ENCODE results near the gene ANO10. TPM values are rescaled to one million over a fixed set of nuclear protein-coding genes. Genes with fewer than 3 reads are reported as not detected.

The ANO10 gene
- polyA plus RNA-seq, 1 donor = 15.4 TPM

DNA sequence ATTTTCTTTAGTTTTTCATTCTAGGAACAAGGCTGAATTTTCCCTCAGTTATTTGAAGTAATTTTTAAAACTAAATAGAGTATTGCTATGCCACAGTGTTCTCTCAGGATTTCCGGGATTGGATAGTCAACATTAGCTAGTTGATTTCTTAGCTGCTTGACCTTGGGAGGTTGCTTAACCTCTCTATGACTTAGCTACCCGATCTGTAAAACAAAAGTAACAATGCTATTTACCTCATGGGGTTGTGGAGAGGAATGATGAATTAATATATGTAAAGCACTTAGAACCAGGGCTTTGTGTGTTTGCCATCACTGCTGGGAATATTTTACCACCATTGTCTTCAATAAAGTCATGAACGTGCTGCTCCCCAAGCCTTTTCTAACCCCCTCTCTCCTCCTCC lies 278.0 kb downstream of the ANO10 start:
- DNase-seq = no peak

DNA sequence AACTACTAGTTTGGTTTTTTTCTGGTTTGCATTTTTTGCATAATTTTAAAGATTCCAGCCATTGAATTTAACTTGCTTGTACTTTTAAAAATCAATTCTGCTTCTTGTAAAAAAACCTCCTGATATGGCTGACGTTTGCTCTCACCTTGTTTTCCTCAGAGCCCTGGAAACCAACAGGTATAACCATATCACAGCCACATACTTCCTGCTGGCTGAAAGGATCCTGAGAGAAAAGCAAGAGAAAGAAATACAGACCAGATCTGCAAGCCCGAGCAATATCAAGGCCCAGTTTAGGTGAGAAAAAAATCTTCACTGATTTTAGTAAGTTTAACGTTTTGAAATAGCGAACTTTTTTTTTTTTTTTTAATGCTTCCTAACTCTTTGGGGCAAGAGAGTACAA lies 278.6 kb downstream of the ANO10 start:
- no peak for DNase-seq

DNA sequence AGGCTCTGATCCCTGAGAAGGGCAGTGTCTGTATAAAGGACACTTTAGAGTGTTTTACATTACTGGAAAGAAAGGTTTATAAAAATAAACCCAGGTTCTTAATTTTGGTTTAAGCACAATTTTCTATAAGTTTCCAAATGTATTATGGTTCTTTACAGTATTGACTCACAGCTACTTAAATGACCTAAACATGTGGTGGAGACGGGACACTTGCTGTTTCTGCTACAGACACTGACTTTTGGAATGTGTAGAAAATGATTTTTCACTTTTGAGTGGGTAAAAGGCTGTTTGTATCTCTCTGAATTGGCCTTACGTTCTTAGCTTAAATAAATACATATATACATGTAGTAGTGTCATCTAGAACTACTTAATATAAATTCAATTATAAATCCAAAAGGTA lies 280.0 kb downstream of the ANO10 start:
- DNase-seq = no peak

DNA sequence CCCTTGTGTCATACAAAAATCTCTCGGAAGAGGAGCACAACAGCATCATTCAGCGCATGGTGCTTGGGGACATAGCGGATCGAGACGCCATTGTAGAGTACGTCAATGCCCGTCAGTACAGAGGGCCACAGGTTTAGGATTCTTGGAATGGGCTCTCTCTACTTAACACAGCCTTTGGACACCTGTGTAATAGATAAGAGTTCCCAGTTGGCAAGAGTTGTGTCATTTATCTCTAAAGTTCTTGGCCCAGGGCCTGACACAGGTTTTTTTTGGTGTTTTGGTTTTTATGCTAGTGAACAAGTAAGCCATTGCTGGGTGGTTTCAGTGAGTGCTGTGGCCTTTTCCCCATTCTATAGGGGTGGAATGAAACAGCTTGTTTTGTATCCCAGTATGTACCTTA lies 281.4 kb downstream of the ANO10 start:
- DNase-seq = no peak

DNA sequence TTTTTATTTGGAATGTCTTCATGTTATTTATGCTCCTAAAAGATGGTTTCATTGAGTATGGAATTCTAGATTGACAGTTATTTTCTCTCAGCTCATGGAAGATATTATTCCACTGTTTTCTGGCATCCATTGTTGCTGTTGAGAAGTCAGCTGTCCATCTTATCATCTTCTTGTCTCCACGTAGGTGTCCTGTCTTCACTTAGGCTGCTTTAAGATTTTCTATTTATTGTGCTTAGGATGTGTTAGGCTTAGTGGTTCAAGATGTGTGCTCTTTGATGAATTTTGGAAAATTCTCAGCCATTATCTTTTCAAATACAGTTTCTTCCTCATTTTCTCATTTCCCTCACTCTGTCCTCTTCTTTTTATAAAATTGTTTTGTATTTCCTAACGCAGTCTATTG lies 283.5 kb downstream of the ANO10 start:
- no peak for DNase-seq

DNA sequence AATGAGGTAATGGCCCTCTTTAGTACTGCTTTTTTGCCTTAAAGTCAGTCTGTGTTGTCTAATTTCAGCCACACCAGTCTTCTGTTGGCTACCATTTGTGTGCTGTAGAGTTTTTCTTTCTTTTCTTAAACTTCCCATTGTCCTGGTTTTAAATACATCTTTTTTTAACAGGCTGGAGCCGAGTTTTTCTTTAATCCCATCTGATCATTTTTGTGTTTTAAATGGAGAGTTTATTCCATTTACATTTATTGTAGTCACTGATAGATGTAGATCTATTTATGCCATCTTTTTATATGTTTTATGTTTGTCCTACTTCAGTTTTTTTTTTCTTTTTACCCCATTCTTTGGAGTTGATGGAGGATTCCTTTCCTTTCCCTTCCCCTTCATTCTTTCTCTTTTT lies 286.0 kb downstream of the ANO10 start:
- DNase-seq = no peak

DNA sequence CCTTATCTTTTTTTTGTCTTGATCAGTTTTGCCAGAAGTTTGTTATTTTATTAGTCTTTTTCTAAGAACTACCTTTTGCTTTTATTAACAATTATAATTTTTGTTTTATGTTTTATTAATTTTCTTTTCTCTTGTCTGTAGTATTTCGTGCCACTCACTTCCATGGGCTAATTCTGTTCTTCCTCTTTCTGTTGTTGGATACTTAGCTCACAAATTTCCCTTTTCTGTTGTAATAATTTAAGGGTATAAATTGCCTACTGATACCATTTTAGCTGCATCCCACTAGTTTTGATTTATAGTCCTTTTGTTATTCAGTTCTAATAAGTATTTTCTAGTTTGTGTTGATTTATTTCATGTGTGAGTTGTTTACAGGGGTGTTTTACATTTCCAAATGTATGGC lies 286.8 kb downstream of the ANO10 start:
- DNase-seq = no peak

DNA sequence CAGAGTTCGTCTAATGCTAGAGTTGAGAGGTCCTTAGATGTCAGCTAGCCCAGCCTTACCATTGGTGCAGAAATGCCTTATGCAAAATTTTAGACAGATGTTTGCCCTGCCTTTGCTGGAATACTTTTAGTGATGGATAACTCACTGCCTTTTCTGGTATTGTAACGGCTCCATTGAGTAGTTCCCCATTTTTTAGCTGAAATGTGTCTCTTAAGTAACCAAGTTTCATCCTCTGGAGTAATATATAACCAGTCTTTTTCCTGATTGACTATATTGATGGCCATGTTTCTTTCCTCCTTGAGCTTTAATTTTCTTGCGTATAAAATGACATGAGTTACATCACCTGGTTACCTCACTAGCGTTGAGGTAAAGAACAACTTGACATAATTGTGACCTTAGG lies 290.4 kb downstream of the ANO10 start:
- DNase-seq = no peak

DNA sequence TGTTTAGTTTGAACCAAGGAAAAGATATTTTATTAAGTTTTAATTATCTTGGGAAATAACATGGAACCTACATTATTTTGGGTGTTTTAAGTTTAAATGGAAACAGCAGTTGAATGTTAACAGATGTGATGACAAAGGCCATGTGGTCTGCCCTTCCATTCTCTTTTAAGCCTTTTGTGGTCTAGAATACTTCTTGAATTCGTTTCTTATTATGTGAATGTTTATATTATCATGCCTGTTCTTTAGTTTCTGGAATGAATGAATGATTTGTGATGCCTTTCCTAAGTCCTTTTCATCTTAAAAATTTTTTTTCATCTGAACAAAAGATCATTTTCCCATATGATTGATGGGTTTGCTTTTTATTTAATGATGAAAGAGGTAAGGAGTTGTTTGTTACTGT lies 290.8 kb downstream of the ANO10 start:
- no peak for DNase-seq

DNA sequence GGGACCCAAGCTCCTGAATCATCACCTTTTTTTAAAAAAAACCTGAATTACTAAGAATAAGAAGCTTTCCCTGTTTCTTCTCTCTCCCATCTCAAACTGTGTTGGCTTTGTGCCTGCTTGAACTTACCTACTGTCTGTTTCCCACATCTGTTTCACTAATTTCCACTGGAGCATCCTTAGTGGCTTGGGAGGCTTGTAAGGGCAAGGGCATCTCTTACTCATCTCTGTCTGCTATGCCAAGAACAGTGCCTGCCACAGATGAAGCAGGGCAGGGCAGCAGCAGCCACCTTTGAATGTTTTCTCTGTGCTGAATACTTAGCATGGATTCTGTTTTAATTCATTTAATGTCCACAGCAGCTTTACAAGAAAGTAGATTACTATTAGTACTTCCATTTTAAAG lies 293.2 kb downstream of the ANO10 start:
- no peak for DNase-seq

DNA sequence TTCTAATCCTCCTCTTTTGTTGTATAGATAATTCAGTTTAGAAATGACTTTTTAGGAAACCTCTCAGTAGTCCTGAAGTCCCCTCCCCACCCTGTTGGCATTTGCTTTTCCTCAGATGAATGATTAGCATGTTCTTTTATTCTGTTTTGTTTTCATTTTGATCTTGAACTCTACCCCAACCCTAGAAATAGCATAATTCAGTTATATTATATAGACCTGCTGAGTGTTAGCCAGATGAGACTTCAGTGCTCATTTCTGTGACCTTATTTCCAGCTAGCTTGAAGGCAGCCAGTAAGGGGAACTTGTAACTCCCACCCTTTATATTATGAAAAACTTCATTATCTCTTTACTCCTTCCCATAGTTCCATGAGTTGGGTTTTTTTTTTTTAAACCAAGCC lies 294.2 kb downstream of the ANO10 start:
- DNase-seq = no peak

DNA sequence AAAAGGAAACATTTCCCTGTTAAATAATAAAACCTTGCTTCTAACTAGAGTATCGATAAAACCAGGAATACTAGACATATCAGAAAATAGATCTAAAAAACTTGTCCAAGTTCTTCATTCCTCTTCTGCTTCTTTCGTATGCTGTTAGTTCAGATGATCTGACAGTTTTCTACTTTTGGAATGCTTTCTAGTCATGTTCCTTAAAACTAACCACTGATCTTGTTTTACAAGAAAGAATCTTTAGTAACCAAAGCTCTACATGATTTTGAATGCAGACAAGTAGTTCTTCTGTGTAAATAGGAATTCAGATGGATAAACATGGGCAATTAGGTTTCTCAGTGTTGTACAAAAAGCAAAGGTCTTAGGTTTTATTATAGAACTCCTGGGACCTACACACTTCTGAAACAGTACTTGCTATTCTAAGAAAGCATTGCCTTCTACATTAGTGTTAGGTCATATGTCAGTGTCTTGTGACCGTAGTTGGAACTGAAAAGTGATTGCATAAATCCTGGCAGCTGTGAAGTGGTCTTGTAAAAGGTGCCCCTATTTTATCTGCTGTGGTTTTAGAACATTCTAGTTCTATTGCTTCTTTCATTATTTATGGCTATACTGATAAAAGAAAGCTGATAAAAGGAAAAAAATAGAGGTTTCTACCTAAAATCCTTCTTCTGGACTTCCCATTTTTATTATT lies 294.8 kb downstream of the ANO10 start:
- peak; percentile 18 for DNase-seq

DNA sequence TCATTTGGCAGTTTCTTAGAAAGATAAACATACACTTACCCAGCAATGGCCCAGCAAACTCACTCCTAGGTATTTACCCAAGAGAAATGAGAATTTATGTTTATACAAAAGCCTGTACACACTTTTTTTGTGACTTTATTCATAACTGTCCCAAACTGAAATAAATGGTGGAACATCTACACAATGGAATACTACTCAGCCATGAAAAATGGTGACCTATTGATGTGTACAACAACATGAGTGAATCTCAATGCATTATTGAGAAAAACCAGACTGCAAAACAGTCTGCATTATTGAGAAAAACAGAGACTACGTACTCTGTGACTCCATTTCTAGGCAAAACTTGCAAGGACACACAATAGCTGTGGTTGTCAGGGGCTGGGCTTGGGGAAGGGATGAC lies 298.3 kb downstream of the ANO10 start:
- no peak for DNase-seq

DNA sequence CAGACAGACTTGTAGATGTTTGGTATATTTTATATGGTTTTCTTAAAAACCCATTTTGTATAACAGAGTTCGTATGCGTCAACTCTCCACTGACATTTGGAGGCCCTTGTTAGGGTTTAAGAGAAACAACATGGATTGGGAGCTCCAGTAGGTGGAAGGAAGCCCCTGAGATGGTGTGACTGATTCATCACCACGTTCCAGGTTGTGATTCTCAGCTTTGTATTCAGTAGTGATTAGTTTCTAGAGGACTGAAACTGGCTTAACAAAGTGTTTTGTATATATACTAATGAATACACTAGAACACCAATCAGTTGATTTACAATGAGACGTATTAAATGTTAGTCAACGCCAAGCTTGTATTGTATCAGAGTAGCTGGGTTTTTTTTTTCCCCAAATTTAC lies 301.5 kb downstream of the ANO10 start:
- no peak for DNase-seq

DNA sequence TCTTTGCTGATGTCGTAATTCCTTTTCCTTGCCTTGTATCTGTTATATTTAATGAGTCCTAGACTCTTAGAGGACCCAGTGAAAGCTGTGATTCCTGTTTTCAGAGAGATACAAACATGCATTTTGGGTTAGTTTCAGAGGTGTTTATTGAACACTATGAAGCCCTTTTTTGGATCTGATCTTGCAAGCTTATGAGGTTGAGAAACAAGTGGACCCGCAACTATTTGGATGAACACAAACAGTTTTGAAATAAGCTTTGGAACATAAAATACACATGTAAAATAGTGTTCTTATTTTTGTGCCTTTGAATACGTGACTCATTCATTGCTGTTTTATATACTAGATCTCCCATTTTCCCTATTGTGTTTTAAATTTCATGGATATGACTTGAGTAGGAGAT lies 302.0 kb downstream of the ANO10 start:
- DNase-seq = no peak

DNA sequence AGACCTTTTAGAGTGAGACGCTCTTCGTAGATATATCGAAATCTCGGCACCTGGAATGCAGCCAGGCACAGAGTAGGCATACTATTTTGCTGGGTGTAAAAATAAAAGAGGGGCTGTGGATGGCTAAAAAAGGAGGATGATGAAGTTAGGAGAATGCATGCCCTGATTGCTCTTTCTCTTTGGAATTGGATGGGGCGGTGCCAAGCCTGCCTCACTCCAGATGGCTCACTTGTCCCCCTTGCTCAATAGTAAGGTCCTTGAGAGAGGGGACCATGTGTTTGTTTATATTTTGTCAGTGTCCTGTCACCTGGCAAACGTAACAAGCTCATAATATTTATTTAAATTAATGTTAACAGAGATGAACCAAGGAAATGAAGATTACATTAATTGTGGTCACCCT lies 302.4 kb downstream of the ANO10 start:
- DNase-seq = no peak

DNA sequence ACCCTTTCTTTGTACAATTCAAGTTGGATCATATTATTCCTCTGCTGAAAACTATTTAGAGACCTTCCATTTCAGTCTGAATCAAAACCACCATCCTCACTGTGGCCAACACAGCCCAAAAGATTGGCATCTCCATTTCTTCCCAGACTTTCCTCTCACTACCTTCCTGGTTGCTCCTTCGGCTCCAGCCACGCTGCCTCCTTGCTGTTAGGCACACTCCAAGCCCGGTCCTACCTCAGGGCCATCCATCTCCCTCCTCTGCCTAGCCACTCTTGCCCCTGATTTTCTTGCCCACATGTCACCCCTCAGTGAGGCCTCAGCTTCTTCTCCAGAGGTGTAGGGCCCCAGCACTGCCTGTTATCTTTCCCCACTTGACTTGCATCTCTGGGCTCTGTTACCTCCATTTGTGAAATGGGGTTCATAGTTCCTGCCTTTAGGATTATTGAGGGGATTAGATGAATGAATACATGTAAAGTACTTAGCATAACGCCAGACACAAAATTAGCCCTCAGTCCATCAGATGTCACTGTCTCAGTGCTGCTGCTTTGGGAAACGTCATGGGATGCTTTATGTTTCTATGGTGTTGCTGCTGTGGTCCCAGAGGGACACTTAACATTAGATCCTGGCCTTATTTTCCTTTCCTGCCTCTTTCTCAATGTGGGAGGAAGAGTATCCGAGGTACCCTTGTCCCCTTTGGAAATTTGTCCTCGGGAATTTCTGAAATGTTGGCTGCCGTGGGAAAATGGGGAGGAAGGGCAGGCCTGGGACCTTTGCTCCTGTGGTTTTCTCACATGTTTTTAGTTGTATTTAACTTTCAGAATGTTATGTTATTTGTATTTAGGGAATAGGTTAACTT lies 304.1 kb downstream of the ANO10 start:
- peak; percentile 17 for DNase-seq

DNA sequence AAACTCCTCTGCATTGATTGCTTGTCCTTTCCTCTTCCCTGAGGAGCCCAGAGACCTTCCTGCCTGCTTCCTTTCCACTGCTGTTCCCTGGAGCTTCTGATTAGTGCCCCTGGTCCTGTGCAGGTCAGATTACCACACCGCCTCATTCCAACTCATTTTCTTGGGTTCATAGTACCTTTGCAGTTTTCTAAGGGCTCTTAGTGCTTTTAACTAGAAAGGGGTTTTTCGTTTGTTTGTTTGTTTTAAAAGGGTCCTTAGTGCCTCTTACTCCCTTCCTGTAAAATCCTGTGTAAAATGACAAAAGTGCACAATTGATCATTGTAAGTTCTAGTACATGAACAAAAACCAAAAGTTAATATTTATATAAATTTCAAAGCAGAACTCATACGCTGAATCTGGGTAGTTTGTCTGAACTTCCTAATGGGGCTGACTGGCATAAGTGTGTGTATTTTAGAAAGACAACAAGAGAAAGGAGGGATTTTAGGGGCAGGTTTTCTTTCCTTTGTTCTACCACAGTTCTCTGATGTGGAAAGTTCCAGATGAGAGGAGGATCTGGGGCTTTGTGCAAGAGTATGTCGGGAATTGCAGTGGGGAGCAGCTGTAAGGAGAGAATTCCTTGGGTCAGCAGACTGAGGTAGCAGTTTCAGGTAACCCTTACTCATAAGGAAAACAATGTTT lies 304.9 kb downstream of the ANO10 start:
- DNase-seq = no peak

Other genes with a start within 250 kb of the ANO10 start
- gene ABHD5, start 68.9 kb upstream of the ANO10 start, polyA plus RNA-seq (ENCODE audit: insufficient read length) = 9.5 TPM

All from hindlimb muscle (tissue), 1 donor.